ENCODE measurements around the gene TMEM33.
"Not testable (repeated sequence)": the region's sequence is repeated elsewhere in the genome, so short reads cannot be mapped to it uniquely, and the experiment has no call there.

The TMEM33 gene

GRCh38 chr4:41913509-41913908, 21.7 kb upstream of the TMEM33 start:
- Histone ChIP-seq H3K4me3 (ENCODE audit: low read depth, low read length) (no peak overlapping the region), H3K36me3 (ENCODE audit: control insufficient read depth, insufficient read depth, low read length) (no peaks in the 10 kb centered on the region), H3K27me3 (ENCODE audit: control insufficient read depth, insufficient read depth, low read length) (peaks cover 4% of the 10 kb centered on the region), H3K9me3 (ENCODE audit: control insufficient read depth, insufficient read depth, low read length) (no peaks in the 10 kb centered on the region), H3K9ac (ENCODE audit: low read depth, low read length) (no peak overlapping the region), H3K4me1 (ENCODE audit: control insufficient read depth, insufficient read depth, low read length) (no peaks in the 10 kb centered on the region)

DNA sequence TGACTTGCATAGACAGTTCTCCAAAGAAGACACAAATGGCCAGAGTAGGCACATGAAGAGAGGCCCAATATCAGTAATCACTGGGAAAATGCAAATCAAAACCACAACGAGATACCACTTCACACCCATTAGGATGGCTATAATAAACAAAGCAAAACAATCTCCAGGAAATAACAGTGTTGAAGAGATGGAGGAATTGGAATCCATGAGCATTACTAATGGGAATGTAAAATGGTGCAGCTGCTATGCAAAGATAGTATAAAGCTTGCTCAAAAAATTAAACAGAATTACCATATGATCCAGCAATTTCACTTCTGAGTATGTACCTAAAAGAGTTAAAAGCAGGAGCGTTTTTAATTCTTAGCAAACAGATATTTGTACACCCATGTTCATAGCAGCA, 17.0 kb upstream of the TMEM33 start:
- Histone ChIP-seq H3K36me3 (ENCODE audit: control insufficient read depth, insufficient read depth, low read length) (no peaks in the 10 kb centered on the region), H3K4me1 (ENCODE audit: control insufficient read depth, insufficient read depth, low read length) (no peaks in the 10 kb centered on the region), H3K4me3 (ENCODE audit: low read depth, low read length) (no peak overlapping the region), H3K27me3 (ENCODE audit: control insufficient read depth, insufficient read depth, low read length) (peaks cover 24% of the 10 kb centered on the region), H3K9me3 (ENCODE audit: control insufficient read depth, insufficient read depth, low read length) (peaks cover 16% of the 10 kb centered on the region), H3K9ac (ENCODE audit: low read depth, low read length) (no peak overlapping the region)

GRCh38 chr4:41920416-41920815, 14.8 kb upstream of the TMEM33 start:
- H3K9ac ChIP-seq (ENCODE audit: low read depth, low read length); H3K36me3 ChIP-seq (ENCODE audit: control insufficient read depth, insufficient read depth, low read length); H3K4me3 ChIP-seq (ENCODE audit: low read depth, low read length); H3K4me1 ChIP-seq (ENCODE audit: control insufficient read depth, insufficient read depth, low read length): not testable (repeated sequence)
- Histone ChIP-seq H3K9me3 (ENCODE audit: control insufficient read depth, insufficient read depth, low read length) (peaks cover 16% of the 10 kb centered on the region), H3K27me3 (ENCODE audit: control insufficient read depth, insufficient read depth, low read length) (peaks cover 36% of the 10 kb centered on the region)

DNA sequence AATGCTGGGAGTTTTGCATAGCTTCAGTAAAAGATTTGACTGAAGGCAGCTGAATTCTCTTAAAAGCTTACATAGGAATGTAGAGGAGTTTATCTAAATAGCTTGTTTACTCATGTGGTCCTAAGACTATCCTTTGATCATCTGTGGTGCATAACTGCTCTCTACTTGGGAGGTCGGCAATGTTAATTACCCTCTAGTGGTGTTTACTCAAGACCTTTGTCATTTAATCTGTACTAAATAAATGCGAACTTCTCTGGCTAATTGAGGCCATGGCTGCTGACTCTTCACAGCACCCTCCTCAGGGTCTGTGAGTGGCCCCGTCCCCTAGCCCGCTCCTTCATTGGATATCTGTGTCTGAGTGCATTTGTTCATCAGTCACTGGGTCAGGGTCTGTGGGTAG, 13.8 kb upstream of the TMEM33 start:
- no peaks in the 10 kb centered on the region for H3K36me3 ChIP-seq (ENCODE audit: control insufficient read depth, insufficient read depth, low read length)
- peaks cover 16% of the 10 kb centered on the region for H3K9me3 ChIP-seq (ENCODE audit: control insufficient read depth, insufficient read depth, low read length)
- H3K4me1 ChIP-seq (ENCODE audit: control insufficient read depth, insufficient read depth, low read length): no peaks in the 10 kb centered on the region
- H3K27me3 ChIP-seq (ENCODE audit: control insufficient read depth, insufficient read depth, low read length): peaks cover 36% of the 10 kb centered on the region
- no peak overlapping the region for H3K4me3 ChIP-seq (ENCODE audit: low read depth, low read length)
- no peak overlapping the region for H3K9ac ChIP-seq (ENCODE audit: low read depth, low read length)

DNA sequence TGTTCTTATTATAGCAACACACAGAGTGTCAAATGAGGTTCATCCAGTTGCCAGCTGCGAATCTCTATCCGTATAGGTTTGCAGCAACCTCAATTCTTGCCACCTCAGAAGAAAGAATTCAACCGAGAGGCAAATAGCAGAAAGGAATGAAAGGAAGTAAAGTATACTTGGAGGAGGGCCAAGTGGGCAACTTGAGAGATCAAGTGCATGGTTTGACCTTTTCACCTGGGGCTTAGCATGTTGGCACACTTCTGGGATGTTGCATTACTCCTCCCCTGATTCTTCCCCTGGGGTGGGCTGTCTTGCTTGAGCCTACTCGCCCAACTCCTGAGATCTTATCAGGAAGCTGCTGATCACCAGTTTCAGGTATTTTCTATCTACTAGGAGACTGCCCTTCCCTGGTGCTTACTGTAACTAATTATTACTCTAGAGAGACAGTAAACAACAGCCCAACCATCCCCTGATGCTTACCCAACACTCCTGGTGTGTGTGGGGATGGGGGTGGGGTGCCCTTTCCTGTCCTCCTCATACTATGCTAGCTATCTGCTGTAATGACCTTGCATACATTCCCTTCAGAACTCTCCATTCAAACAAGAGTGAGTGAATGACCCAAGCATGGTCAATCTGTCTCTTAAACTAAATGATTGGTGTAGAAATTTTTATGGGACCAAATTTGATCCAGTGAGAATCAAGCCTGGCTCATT, 7.3 kb upstream of the TMEM33 start:
- Histone ChIP-seq H3K9ac (ENCODE audit: low read depth, low read length) (no peak overlapping the region), H3K9me3 (ENCODE audit: control insufficient read depth, insufficient read depth, low read length) (no peaks in the 10 kb centered on the region), H3K4me3 (ENCODE audit: low read depth, low read length) (no peak overlapping the region), H3K27me3 (ENCODE audit: control insufficient read depth, insufficient read depth, low read length) (peaks cover 16% of the 10 kb centered on the region), H3K4me1 (ENCODE audit: control insufficient read depth, insufficient read depth, low read length) (no peaks in the 10 kb centered on the region), H3K36me3 (ENCODE audit: control insufficient read depth, insufficient read depth, low read length) (no peaks in the 10 kb centered on the region)

- Histone ChIP-seq H3K4me1 (ENCODE audit: control insufficient read depth, insufficient read depth, low read length) (no peaks in the 10 kb centered on the region), H3K9me3 (ENCODE audit: control insufficient read depth, insufficient read depth, low read length) (no peaks in the 10 kb centered on the region), H3K36me3 (ENCODE audit: control insufficient read depth, insufficient read depth, low read length) (no peaks in the 10 kb centered on the region), H3K4me3 (ENCODE audit: low read depth, low read length) (no peak overlapping the region), H3K9ac (ENCODE audit: low read depth, low read length) (no peak overlapping the region), H3K27me3 (ENCODE audit: control insufficient read depth, insufficient read depth, low read length) (no peaks in the 10 kb centered on the region)
Measured at GRCh38 chr4:41930139-41930831, 4.9 kb upstream of the TMEM33 start.

DNA sequence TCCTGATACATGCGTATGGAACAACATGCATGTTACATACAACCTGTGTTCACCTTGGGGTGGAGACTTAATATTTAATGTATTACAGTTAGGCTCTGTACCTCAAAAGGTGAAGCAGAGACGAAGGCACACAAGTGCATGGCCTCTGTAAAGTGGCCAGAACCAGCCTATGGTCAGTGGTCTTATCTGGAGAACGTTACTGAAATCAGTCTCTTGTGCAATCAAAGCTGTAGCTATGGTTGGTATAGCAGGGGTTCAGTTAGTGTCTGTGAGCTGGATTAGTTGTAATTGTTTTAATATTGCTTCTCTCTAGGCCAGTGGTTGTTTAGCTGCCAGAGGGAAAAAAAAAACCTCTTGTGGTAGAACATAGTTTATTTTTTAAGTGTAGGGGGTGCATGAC, 2.2 kb upstream of the TMEM33 start:
- H3K9me3 ChIP-seq (ENCODE audit: control insufficient read depth, insufficient read depth, low read length): no peaks in the 10 kb centered on the region
- H3K4me1 ChIP-seq (ENCODE audit: control insufficient read depth, insufficient read depth, low read length): no peaks in the 10 kb centered on the region

GRCh38 chr4:41933997-41934503, 1.2 kb upstream of the TMEM33 start:
- Histone ChIP-seq H3K4me3 (ENCODE audit: low read depth, low read length) (no peak overlapping the region), H3K9ac (ENCODE audit: low read depth, low read length) (no peak overlapping the region), H3K9me3 (ENCODE audit: control insufficient read depth, insufficient read depth, low read length) (no peaks in the 10 kb centered on the region), H3K4me1 (ENCODE audit: control insufficient read depth, insufficient read depth, low read length) (no peaks in the 10 kb centered on the region), H3K36me3 (ENCODE audit: control insufficient read depth, insufficient read depth, low read length) (no peaks in the 10 kb centered on the region), H3K27me3 (ENCODE audit: control insufficient read depth, insufficient read depth, low read length) (no peaks in the 10 kb centered on the region)

More for the DNA sequence above, 2.2 kb upstream of the TMEM33 start:
- Histone ChIP-seq H3K36me3 (ENCODE audit: control insufficient read depth, insufficient read depth, low read length) (no peaks in the 10 kb centered on the region), H3K27me3 (ENCODE audit: control insufficient read depth, insufficient read depth, low read length) (no peaks in the 10 kb centered on the region), H3K9ac (ENCODE audit: low read depth, low read length) (no peak overlapping the region), H3K4me3 (ENCODE audit: low read depth, low read length) (no peak overlapping the region)

DNA sequence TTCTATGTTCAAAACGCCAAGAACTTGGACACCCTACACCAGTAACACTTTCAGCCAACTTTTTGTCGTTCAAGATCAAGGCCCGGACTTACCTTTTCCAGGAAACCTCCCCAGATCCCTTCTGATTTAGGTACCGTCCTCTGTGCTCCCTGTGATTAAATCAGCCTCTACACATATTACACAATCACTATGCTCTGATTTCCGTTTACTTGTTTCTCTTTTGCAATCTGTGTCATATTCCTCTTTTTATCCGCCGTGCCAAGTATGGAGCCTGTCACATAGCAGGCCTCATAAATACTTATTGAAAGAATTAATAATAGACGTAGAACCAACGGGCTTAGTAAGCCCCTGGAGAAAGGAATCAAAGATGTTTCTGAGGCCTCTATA, 722 bp upstream of the TMEM33 start:
- Histone ChIP-seq H3K9ac (ENCODE audit: low read depth, low read length) (no peak overlapping the region), H3K4me1 (ENCODE audit: control insufficient read depth, insufficient read depth, low read length) (no peaks in the 10 kb centered on the region), H3K4me3 (ENCODE audit: low read depth, low read length) (peak overlapping the region; percentile 81), H3K9me3 (ENCODE audit: control insufficient read depth, insufficient read depth, low read length) (no peaks in the 10 kb centered on the region), H3K36me3 (ENCODE audit: control insufficient read depth, insufficient read depth, low read length) (no peaks in the 10 kb centered on the region), H3K27me3 (ENCODE audit: control insufficient read depth, insufficient read depth, low read length) (no peaks in the 10 kb centered on the region)

GRCh38 chr4:41935652-41936021, 408 bp downstream of the TMEM33 start:
- peaks cover 3% of the 10 kb centered on the region for H3K36me3 ChIP-seq (ENCODE audit: control insufficient read depth, insufficient read depth, low read length)
- H3K27me3 ChIP-seq (ENCODE audit: control insufficient read depth, insufficient read depth, low read length): no peaks in the 10 kb centered on the region
- no peaks in the 10 kb centered on the region for H3K4me1 ChIP-seq (ENCODE audit: control insufficient read depth, insufficient read depth, low read length)
- peak overlapping the region; percentile 84 for H3K9ac ChIP-seq (ENCODE audit: low read depth, low read length)
- peak overlapping the region; percentile 81 for H3K4me3 ChIP-seq (ENCODE audit: low read depth, low read length)
- no peaks in the 10 kb centered on the region for H3K9me3 ChIP-seq (ENCODE audit: control insufficient read depth, insufficient read depth, low read length)

- H3K4me1 ChIP-seq (ENCODE audit: control insufficient read depth, insufficient read depth, low read length): no peaks in the 10 kb centered on the region
- no peaks in the 10 kb centered on the region for H3K9me3 ChIP-seq (ENCODE audit: control insufficient read depth, insufficient read depth, low read length)
- no peaks in the 10 kb centered on the region for H3K27me3 ChIP-seq (ENCODE audit: control insufficient read depth, insufficient read depth, low read length)
- peaks cover 3% of the 10 kb centered on the region for H3K36me3 ChIP-seq (ENCODE audit: control insufficient read depth, insufficient read depth, low read length)
- H3K9ac ChIP-seq (ENCODE audit: low read depth, low read length): no peak overlapping the region
- H3K4me3 ChIP-seq (ENCODE audit: low read depth, low read length): no peak overlapping the region
Measured at GRCh38 chr4:41939016-41939626, 3.9 kb downstream of the TMEM33 start.

GRCh38 chr4:41940834-41941233, 5.6 kb downstream of the TMEM33 start:
- no peak overlapping the region for H3K9ac ChIP-seq (ENCODE audit: low read depth, low read length)
- no peak overlapping the region for H3K4me3 ChIP-seq (ENCODE audit: low read depth, low read length)
- no peaks in the 10 kb centered on the region for H3K27me3 ChIP-seq (ENCODE audit: control insufficient read depth, insufficient read depth, low read length)
- H3K4me1 ChIP-seq (ENCODE audit: control insufficient read depth, insufficient read depth, low read length): no peaks in the 10 kb centered on the region
- H3K9me3 ChIP-seq (ENCODE audit: control insufficient read depth, insufficient read depth, low read length): no peaks in the 10 kb centered on the region
- H3K36me3 ChIP-seq (ENCODE audit: control insufficient read depth, insufficient read depth, low read length): peaks cover 3% of the 10 kb centered on the region
